ENCODE data around the gene PIAS4. TPM values are rescaled to one million over a fixed set of nuclear protein-coding genes. Genes with fewer than 3 reads are reported as not detected.

PIAS4 gene
- total RNA-seq, 1 experiment from 2014 or later: 45.9 TPM

GRCh38 chr19:4081441-4082129, 74.0 kb downstream of the PIAS4 start:
- Mint-ChIP-seq H3K36me3 (no peaks in the 10 kb centered on the region), H3K27me3 (ENCODE audit: low read depth) (no peaks in the 10 kb centered on the region), H3K4me3 (no peak overlapping the region), H3K4me1 (peaks cover 24% of the 10 kb centered on the region), H3K9me3 (no peaks in the 10 kb centered on the region), H3K27ac (no peak overlapping the region)
- POLR2A ChIA-PET: interaction anchor here (0.7 kb wide), 2 partner anchors 75 to 229 kb away, joined by 5 to 6 read pairs; no protein-coding TSS in a partner anchor
- DNase-seq (ENCODE audit: low spot score) (no peak), ATAC-seq (no peak)
- CTCF ChIA-PET: interaction anchor here (0.6 to 1.3 kb wide), 3 partner anchors 59 to 153 kb away, joined by 3 to 7 read pairs (median 3); no protein-coding TSS in a partner anchor
- TF ChIP-seq ZNF263 (CRISPR knock-in tag; IDR thresholded peaks at IDR 0.05; ENCODE audit: low read depth): peak; percentile 84
- TF ChIP-seq CREM (CRISPR knock-in tag; IDR thresholded peaks at IDR 0.05): no peak

GRCh38 chr19:4082172-4082571, 74.6 kb downstream of the PIAS4 start:
- no peak overlapping the region for H3K4me3 Mint-ChIP-seq
- no peak overlapping the region; the same call in 1 of the 2 replicates for H3K27ac Mint-ChIP-seq
- H3K9me3 Mint-ChIP-seq: no peaks in the 10 kb centered on the region
- peaks cover 18% of the 10 kb centered on the region for H3K4me1 Mint-ChIP-seq
- ChIA-PET POLR2A (no interaction called here), CTCF (interaction anchor here (0.6 to 1.3 kb wide), 5 partner anchors 58 to 153 kb away, joined by 3 to 7 read pairs (median 4); no protein-coding TSS in a partner anchor)
- DNase-seq (ENCODE audit: low spot score) (no peak), ATAC-seq (peak; percentile 10; the same call in 1 of the 2 replicates)
- no peaks in the 10 kb centered on the region for H3K36me3 Mint-ChIP-seq
- TF ChIP-seq SP1 (CRISPR knock-in tag; conservative IDR thresholded peaks at IDR 0.05): no peak
- TF ChIP-seq PRDM15 (CRISPR knock-in tag; IDR thresholded peaks at IDR 0.05): no peak
- H3K27me3 Mint-ChIP-seq (ENCODE audit: low read depth): no peaks in the 10 kb centered on the region

GRCh38 chr19:4083677-4084546, 76.4 kb downstream of the PIAS4 start:
- Mint-ChIP-seq H3K4me1 (peaks cover 3% of the 10 kb centered on the region), H3K27ac (no peak overlapping the region), H3K9me3 (no peaks in the 10 kb centered on the region), H3K36me3 (no peaks in the 10 kb centered on the region), H3K4me3 (no peak overlapping the region), H3K27me3 (ENCODE audit: low read depth) (no peaks in the 10 kb centered on the region)
- POLR2A ChIA-PET: no interaction called here
- TF ChIP-seq ZNF121 (CRISPR knock-in tag; IDR thresholded peaks at IDR 0.05) (peak; percentile 97), E2F5 (CRISPR knock-in tag; IDR thresholded peaks at IDR 0.05) (no peak), PRRX2 (CRISPR knock-in tag; IDR thresholded peaks at IDR 0.05) (no peak), MYBL2 (CRISPR knock-in tag; IDR thresholded peaks at IDR 0.05) (no peak), ZNF317 (CRISPR knock-in tag; IDR thresholded peaks at IDR 0.05; ENCODE audit: borderline replicate concordance, low read depth) (no peak)
- CTCF ChIA-PET: interaction anchor here (0.5 kb wide), 2 partner anchors 120 to 1068 kb away, joined by 3 read pairs; no protein-coding TSS in a partner anchor
- ATAC-seq: no peak
- no peak for DNase-seq (ENCODE audit: low spot score)

GRCh38 chr19:4084547-4084877, 77.0 kb downstream of the PIAS4 start:
- TF ChIP-seq ZBTB43 (CRISPR knock-in tag; IDR thresholded peaks at IDR 0.05) (no peak), NFYB (CRISPR knock-in tag; conservative IDR thresholded peaks at IDR 0.05; ENCODE audit: low read depth) (no peak), ZNF219 (CRISPR knock-in tag; IDR thresholded peaks at IDR 0.05; ENCODE audit: borderline replicate concordance) (no peak), MLX (CRISPR knock-in tag; IDR thresholded peaks at IDR 0.05) (no peak), SMAD3 (CRISPR knock-in tag; IDR thresholded peaks at IDR 0.05; ENCODE audit: borderline replicate concordance) (no peak)
- Mint-ChIP-seq H3K27me3 (ENCODE audit: low read depth) (no peaks in the 10 kb centered on the region), H3K4me3 (no peak overlapping the region), H3K27ac (no peak overlapping the region), H3K9me3 (no peaks in the 10 kb centered on the region), H3K36me3 (no peaks in the 10 kb centered on the region), H3K4me1 (peaks cover 3% of the 10 kb centered on the region)
- ChIA-PET POLR2A (no interaction called here), CTCF (interaction anchor here (0.5 kb wide), 1 partner anchor 119 kb away, joined by 3 read pairs; no protein-coding TSS in a partner anchor)
- ATAC-seq (no peak), DNase-seq (ENCODE audit: low spot score) (no peak)

All from WTC11 (cell line).